Measurements from ENCODE around the gene GOLPH3L.
"Not testable (repeated sequence)": the region's sequence is repeated elsewhere in the genome, so short reads cannot be mapped to it uniquely, and the experiment has no call there.

Gene GOLPH3L

GRCh38 chr1:150610576-150610975 is 86.4 kb downstream of the GOLPH3L start:
- Histone ChIP-seq H3K4me3 (ENCODE audit: low read depth, low read length) (no peak overlapping the region), H3K36me3 (peaks cover 21% of the 10 kb centered on the region), H3K27me3 (no peaks in the 10 kb centered on the region), H3K9me3 (no peaks in the 10 kb centered on the region), H3K4me1 (no peaks in the 10 kb centered on the region)
- no peak for DNase-seq
- TF ChIP-seq, protein P1, sequence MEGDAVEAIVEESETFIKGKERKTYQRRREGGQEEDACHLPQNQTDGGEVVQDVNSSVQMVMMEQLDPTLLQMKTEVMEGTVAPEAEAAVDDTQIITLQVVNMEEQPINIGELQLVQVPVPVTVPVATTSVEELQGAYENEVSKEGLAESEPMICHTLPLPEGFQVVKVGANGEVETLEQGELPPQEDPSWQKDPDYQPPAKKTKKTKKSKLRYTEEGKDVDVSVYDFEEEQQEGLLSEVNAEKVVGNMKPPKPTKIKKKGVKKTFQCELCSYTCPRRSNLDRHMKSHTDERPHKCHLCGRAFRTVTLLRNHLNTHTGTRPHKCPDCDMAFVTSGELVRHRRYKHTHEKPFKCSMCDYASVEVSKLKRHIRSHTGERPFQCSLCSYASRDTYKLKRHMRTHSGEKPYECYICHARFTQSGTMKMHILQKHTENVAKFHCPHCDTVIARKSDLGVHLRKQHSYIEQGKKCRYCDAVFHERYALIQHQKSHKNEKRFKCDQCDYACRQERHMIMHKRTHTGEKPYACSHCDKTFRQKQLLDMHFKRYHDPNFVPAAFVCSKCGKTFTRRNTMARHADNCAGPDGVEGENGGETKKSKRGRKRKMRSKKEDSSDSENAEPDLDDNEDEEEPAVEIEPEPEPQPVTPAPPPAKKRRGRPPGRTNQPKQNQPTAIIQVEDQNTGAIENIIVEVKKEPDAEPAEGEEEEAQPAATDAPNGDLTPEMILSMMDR (IDR thresholded peaks at IDR 0.05; ENCODE audit: low read depth, low read length): no peak

- H3K36me3 ChIP-seq: peaks cover 17% of the 10 kb centered on the region
- H3K9me3 ChIP-seq: no peaks in the 10 kb centered on the region
- H3K4me3 ChIP-seq (ENCODE audit: low read depth, low read length): no peak overlapping the region
- no peaks in the 10 kb centered on the region for H3K27me3 ChIP-seq
- H3K4me1 ChIP-seq: no peaks in the 10 kb centered on the region
- TF ChIP-seq, protein P1 (IDR thresholded peaks at IDR 0.05; ENCODE audit: low read depth, low read length): no peak
- no peak for DNase-seq
Observed at GRCh38 chr1:150609732-150610131, 87.2 kb downstream of the GOLPH3L start.

GRCh38 chr1:150606463-150607142 is 90.4 kb downstream of the GOLPH3L start:
- no peak overlapping the region for H3K4me3 ChIP-seq (ENCODE audit: low read depth, low read length)
- H3K4me1 ChIP-seq: no peaks in the 10 kb centered on the region; the same call in none of the 2 replicates
- DNase-seq: no peak
- TF ChIP-seq, protein P1 (IDR thresholded peaks at IDR 0.05; ENCODE audit: low read depth, low read length): no peak
- peaks cover 7% of the 10 kb centered on the region for H3K36me3 ChIP-seq
- no peaks in the 10 kb centered on the region for H3K9me3 ChIP-seq
- no peaks in the 10 kb centered on the region for H3K27me3 ChIP-seq

- H3K4me3 ChIP-seq (ENCODE audit: low read depth, low read length); H3K9me3 ChIP-seq; DNase-seq; H3K36me3 ChIP-seq; H3K4me1 ChIP-seq; H3K27me3 ChIP-seq: not testable (repeated sequence)
Observed at GRCh38 chr1:150605451-150605731, 91.6 kb downstream of the GOLPH3L start.

DNA sequence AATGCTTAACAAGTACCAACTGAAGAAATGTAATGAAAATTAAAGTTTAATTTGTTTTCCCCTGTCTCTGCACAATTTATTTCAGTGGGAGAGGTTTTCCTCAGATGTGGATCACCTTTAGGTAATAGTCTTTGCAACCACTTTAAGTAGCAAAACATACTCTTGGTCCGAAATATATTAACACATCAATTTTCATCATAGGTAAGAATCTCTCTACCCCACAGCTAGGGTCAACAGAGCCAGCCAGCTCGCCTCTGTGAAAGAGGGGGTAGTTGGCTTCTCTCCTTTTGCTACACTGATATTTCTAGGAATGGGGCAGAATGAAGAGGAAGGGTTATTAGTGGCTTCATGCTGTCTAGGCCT is 92.7 kb downstream of the GOLPH3L start:
- no peaks in the 10 kb centered on the region for H3K27me3 ChIP-seq
- no peaks in the 10 kb centered on the region for H3K9me3 ChIP-seq
- TF ChIP-seq, protein P1 (IDR thresholded peaks at IDR 0.05; ENCODE audit: low read depth, low read length): no peak
- H3K4me1 ChIP-seq: no peaks in the 10 kb centered on the region; the same call in none of the 2 replicates
- no peak for DNase-seq
- H3K36me3 ChIP-seq: no peaks in the 10 kb centered on the region; the same call in 1 of the 2 replicates
- no peak overlapping the region for H3K4me3 ChIP-seq (ENCODE audit: low read depth, low read length)

GRCh38 chr1:150603711-150604110 is 93.2 kb downstream of the GOLPH3L start:
- Histone ChIP-seq H3K27me3 (no peaks in the 10 kb centered on the region), H3K4me3 (ENCODE audit: low read depth, low read length) (no peak overlapping the region), H3K36me3 (no peaks in the 10 kb centered on the region; the same call in 1 of the 2 replicates), H3K9me3 (no peaks in the 10 kb centered on the region), H3K4me1 (no peaks in the 10 kb centered on the region; the same call in none of the 2 replicates)
- TF ChIP-seq, protein P1 (IDR thresholded peaks at IDR 0.05; ENCODE audit: low read depth, low read length): no peak
- no peak for DNase-seq

- not testable (repeated sequence) for H3K27me3 ChIP-seq; H3K4me1 ChIP-seq; H3K9me3 ChIP-seq; H3K4me3 ChIP-seq (ENCODE audit: low read depth, low read length); DNase-seq; H3K36me3 ChIP-seq
Observed at GRCh38 chr1:150602372-150602771, 94.6 kb downstream of the GOLPH3L start.

Measured in BE2C (cell line).